H9 (cell line): ENCODE data around the gene SNAI1. TPM values are rescaled to one million over a fixed set of nuclear protein-coding genes. Genes with fewer than 3 reads are reported as not detected.
A peak's percentile ranks its signal among the peaks of the same experiment; 100 is the strongest.

Experiments
- DNase-seq: peaks from one replicate; pipeline ENCODE4 v3.0.0-alpha.2; 2017
- H2AFZ ChIP-seq: one replicate; pipeline ENCODE4 v1.6.1; 2013; ENCODE audit warnings: mild to moderate bottlenecking, low read length, control low read depth, moderate library complexity
- H2AK5ac ChIP-seq: 2 replicates; pipeline ENCODE4 v1.6.1; 2013; ENCODE audit warnings: low read length, control low read depth, mixed read lengths; ENCODE audit not compliant: insufficient read length
- H2BK120ac ChIP-seq: one replicate; pipeline ENCODE4 v1.6.1; 2013; ENCODE audit warnings: low read depth, mild to moderate bottlenecking, low read length, control low read depth, inconsistent platforms; ENCODE audit not compliant: poor library complexity, severe bottlenecking
- H2BK12ac ChIP-seq: 2 replicates; pipeline ENCODE4 v1.6.1; 2013; ENCODE audit warnings: low read length, control low read depth, mixed read lengths, low read depth; ENCODE audit not compliant: insufficient read length
- H2BK15ac ChIP-seq: 2 replicates; pipeline ENCODE4 v1.6.1; 2013; ENCODE audit warnings: low read depth, low read length, control low read depth
- H2BK20ac ChIP-seq: one replicate; pipeline ENCODE4 v1.6.1; 2013; ENCODE audit warnings: low read depth, mild to moderate bottlenecking, low read length, control low read depth, inconsistent platforms; ENCODE audit not compliant: poor library complexity, severe bottlenecking
- H2BK5ac ChIP-seq: 2 replicates; pipeline ENCODE4 v1.6.1; 2013; ENCODE audit warnings: low read length, control low read depth, mixed read lengths; ENCODE audit not compliant: insufficient read length
- H3K14ac ChIP-seq: 2 replicates; pipeline ENCODE4 v1.6.1; 2013; ENCODE audit warnings: low read length, control low read depth; ENCODE audit not compliant: insufficient read depth
- H3K18ac ChIP-seq: 2 replicates; pipeline ENCODE4 v1.6.1; 2013; ENCODE audit warnings: low read depth, mild to moderate bottlenecking, mixed read lengths, low read length, control low read depth; ENCODE audit not compliant: insufficient read length
- H3K23ac ChIP-seq: 2 replicates; pipeline ENCODE4 v1.6.1; 2013; ENCODE audit warnings: low read length, control low read depth, mixed read lengths, low read depth; ENCODE audit not compliant: insufficient read length
- H3K23me2 ChIP-seq: 2 replicates; pipeline ENCODE4 v1.6.1; 2013; ENCODE audit warnings: low read depth, mild to moderate bottlenecking, mixed read lengths, low read length, control low read depth; ENCODE audit not compliant: insufficient read length, poor library complexity, severe bottlenecking
- H3K27ac ChIP-seq: 2 replicates; pipeline ENCODE4 v1.5.1; 2013; ENCODE audit warnings: low read length, control low read depth, mixed read lengths, low read depth; ENCODE audit not compliant: insufficient read length
- H3K27me3 ChIP-seq: 2 replicates; pipeline ENCODE4 v1.6.1; 2013; ENCODE audit warnings: low read length, control low read depth, inconsistent platforms; ENCODE audit not compliant: insufficient read depth
- H3K4ac ChIP-seq: 2 replicates; pipeline ENCODE4 v1.6.1; 2013; ENCODE audit warnings: low read depth, mild to moderate bottlenecking, control low read depth, inconsistent platforms, low read length, moderate library complexity
- H3K4me1 ChIP-seq: 2 replicates; pipeline ENCODE4 v1.6.1; 2013; ENCODE audit warnings: low read length, control low read depth, inconsistent platforms; ENCODE audit not compliant: insufficient read depth
- H3K4me2 ChIP-seq: 2 replicates; pipeline ENCODE4 v1.6.1; 2013; ENCODE audit warnings: low read length, control low read depth, mixed read lengths; ENCODE audit not compliant: insufficient read length, insufficient read depth
- H3K56ac ChIP-seq: 2 replicates; pipeline ENCODE4 v1.6.1; 2013; ENCODE audit warnings: low read depth, mild to moderate bottlenecking, mixed read lengths, low read length, control low read depth; ENCODE audit not compliant: insufficient read length
- H3K79me1 ChIP-seq: 2 replicates; pipeline ENCODE4 v1.6.1; 2013; ENCODE audit warnings: low read depth, mild to moderate bottlenecking, moderate library complexity, low read length, control low read depth, inconsistent platforms; ENCODE audit not compliant: insufficient read depth, poor library complexity, severe bottlenecking
- H3K79me2 ChIP-seq: 2 replicates; pipeline ENCODE4 v1.6.1; 2013; ENCODE audit warnings: low read length, control low read depth, inconsistent platforms; ENCODE audit not compliant: insufficient read depth
- H3K9ac ChIP-seq: 2 replicates; pipeline ENCODE4 v1.6.1; 2013; ENCODE audit warnings: low read length, control low read depth, mixed read lengths; ENCODE audit not compliant: insufficient read length; ENCODE audit errors: extremely low read depth
- H3K9me3 ChIP-seq: one replicate; pipeline ENCODE4 v1.6.1; 2013; ENCODE audit warnings: low read depth, low read length, inconsistent platforms; ENCODE audit not compliant: control insufficient read depth
- H3T11ph ChIP-seq: one replicate; pipeline ENCODE4 v1.6.1; 2013; ENCODE audit warnings: mild to moderate bottlenecking, low read length, control low read depth, inconsistent platforms
- H4K20me1 ChIP-seq: one replicate; pipeline ENCODE4 v1.6.1; 2013; ENCODE audit not compliant: control insufficient read depth, insufficient read length, insufficient read depth
- H4K5ac ChIP-seq: 2 replicates; pipeline ENCODE4 v1.6.1; 2013; ENCODE audit warnings: low read depth, mild to moderate bottlenecking, mixed read lengths, low read length, control low read depth; ENCODE audit not compliant: insufficient read length
- H4K8ac ChIP-seq: replicated peaks from 2 replicates; pipeline ENCODE4 v1.6.1; 2013; ENCODE audit warnings: low read length, control low read depth, mixed read lengths, low read depth; ENCODE audit not compliant: insufficient read length
- H4K91ac ChIP-seq: 2 replicates; pipeline ENCODE4 v1.6.1; 2013; ENCODE audit warnings: low read depth, mild to moderate bottlenecking, moderate library complexity, mixed read lengths, low read length, control low read depth; ENCODE audit not compliant: insufficient read length
- H3K27ac Mint-ChIP-seq, 3 experiments: 2 replicates in 2 of 3; 3 replicates in 1 of 3; pipeline ENCODE4 v1.8.0; 2020 to 2021; ENCODE audit warnings: mixed read lengths in 3 of 3, mild to moderate bottlenecking in 1 of 3, moderate library complexity in 1 of 3
- H3K27me3 Mint-ChIP-seq: 2 replicates; pipeline ENCODE4 v1.8.0; 2021; ENCODE audit warnings: low read depth, mild to moderate bottlenecking, moderate library complexity, mixed read lengths
- H3K36me3 Mint-ChIP-seq, 3 experiments: 2 replicates in 2 of 3; 3 replicates in 1 of 3; pipeline ENCODE4 v1.8.0; 2020 to 2021; ENCODE audit warnings: low read depth in 3 of 3, mixed read lengths in 3 of 3; ENCODE audit not compliant: insufficient read depth in 1 of 3
- H3K4me1 Mint-ChIP-seq, 2 experiments: 2 replicates each; pipeline ENCODE4 v1.8.0; 2020; ENCODE audit warnings: mixed read lengths in 2 of 2
- H3K4me3 Mint-ChIP-seq, 2 experiments: 2 replicates in 1 of 2; 3 replicates in 1 of 2; pipeline ENCODE4 v1.8.0; 2020 to 2021; ENCODE audit warnings: mild to moderate bottlenecking in 2 of 2, mixed read lengths in 2 of 2, moderate library complexity in 1 of 2
- H3K9me3 Mint-ChIP-seq, 2 experiments: 2 replicates in 1 of 2; 3 replicates in 1 of 2; pipeline ENCODE4 v1.8.0; 2020; ENCODE audit warnings: mild to moderate bottlenecking in 2 of 2, mixed read lengths in 2 of 2, moderate library complexity in 1 of 2
- CTCF ChIP-seq: fragments of 200-600 bp; sonication (generic); conservative IDR thresholded peaks from 3 replicates; pipeline ENCODE4 v1.8.0; 2021; ENCODE audit warnings: antibody characterized with exemption, mild to moderate bottlenecking
- WGBS: extraction: QIAGEN DNeasy Blood & Tissue Kit; methylation state at CpG from one replicate; pipeline ENCODE4 v1.1.7; 2013; ENCODE audit warnings: missing lambda C conversion rate, low lambda C conversion rate, mixed read lengths; ENCODE audit not compliant: insufficient read length; ENCODE audit errors: extremely low coverage; 5-methylcytosine and 5-hydroxymethylcytosine counted together
- total RNA-seq: library from RNA; stranded (reverse); gene quantifications from 2 replicates; pipeline ENCODE4 v1.2.1, GENCODE V29; 2021

The SNAI1 gene
- total RNA-seq, 1 experiment from 2014 or later: 7.0 TPM

DNA sequence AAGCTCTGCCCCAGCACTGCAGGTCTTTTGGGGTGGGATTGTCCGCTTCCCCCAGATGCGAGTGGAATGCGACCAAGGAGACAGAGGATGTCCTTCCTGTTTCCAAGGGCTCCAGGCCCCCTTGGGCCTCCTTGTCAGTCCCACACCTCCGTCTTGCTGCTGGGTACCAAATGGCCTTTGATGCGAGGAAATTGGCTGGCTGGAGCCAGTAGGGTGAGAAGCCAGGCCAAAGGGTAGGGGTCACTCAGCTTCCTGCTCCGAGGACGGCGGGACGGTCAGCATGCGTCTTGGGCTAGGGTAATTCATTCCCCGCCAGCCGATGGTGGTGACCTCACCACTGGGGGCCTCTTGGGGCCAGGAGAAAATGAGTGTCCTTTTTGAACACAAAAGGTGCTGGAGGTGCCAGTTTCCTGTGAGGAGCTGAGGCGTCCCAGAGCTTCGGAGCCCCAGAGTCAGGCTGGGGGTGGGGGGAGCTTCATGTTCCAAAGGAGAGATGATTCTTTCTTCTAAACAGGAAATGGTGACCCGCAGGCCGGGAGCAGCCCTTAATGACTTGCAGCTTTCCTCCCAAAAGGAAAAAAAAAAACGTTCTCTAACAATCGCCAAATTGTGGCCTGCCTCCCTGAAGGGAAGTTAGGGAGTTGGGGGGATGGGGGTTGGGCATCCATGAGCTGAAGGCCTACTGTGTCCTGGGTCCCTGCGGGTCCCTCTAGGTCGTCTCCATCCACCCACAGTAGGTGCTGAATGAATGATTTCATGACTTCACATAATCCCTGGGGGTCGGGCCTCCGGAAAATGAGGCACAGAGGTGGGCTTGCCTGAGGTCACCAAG is 6.7 kb downstream of the SNAI1 start:
- Histone ChIP-seq H4K91ac (no peak overlapping the region), H3K9ac (no peak overlapping the region), H3K79me2 (no peaks in the 10 kb centered on the region; the same call in 1 of the 2 replicates), H3K9me3 (no peaks in the 10 kb centered on the region), H3K14ac (0 out of 2 replicates have a peak overlapping the region, but pooled peaks have one; percentile 6), H4K5ac (no peak overlapping the region), H3K4me2 (no peak overlapping the region), H3K18ac (peak overlapping the region; percentile 63), H3K23ac (no peak overlapping the region), H2BK15ac (no peak overlapping the region), H2BK5ac (no peak overlapping the region), H2BK12ac (peak overlapping the region; percentile 3), H4K20me1 (peaks cover 2% of the 10 kb centered on the region), H3K79me1 (no peaks in the 10 kb centered on the region), H3K27ac (no peak overlapping the region), H2AK5ac (no peak overlapping the region), H3K27me3 (no peaks in the 10 kb centered on the region), H3K4me1 (peaks cover 14% of the 10 kb centered on the region), H3K56ac (no peak overlapping the region), H3K4ac (no peak overlapping the region), H2AFZ (no peak overlapping the region), H3T11ph (no peak overlapping the region), H3K23me2 (no peaks in the 10 kb centered on the region), H2BK120ac (no peak overlapping the region), H4K8ac (no peak overlapping the region), H2BK20ac (no peak overlapping the region)
- H3K4me3 Mint-ChIP-seq: peak overlapping the region in 1 of 2 experiments; percentile 43; a peak in 2 of 5 replicates
- H3K27ac Mint-ChIP-seq: peak overlapping the region; percentile 4 to 78 (median 39)
- H3K9me3 Mint-ChIP-seq: no peaks in the 10 kb centered on the region
- no peaks in the 10 kb centered on the region; the same call in 1 of the 2 replicates for H3K27me3 Mint-ChIP-seq
- no peak for TF ChIP-seq CTCF
- DNase-seq: no peak
- no CpG with 5 or more reads among the region's 22 CpGs for WGBS
- peaks cover 59 to 79% of the 10 kb centered on the region in 2 experiments for H3K4me1 Mint-ChIP-seq
- H3K36me3 Mint-ChIP-seq: peaks cover 11 to 28% (median 22%) of the 10 kb centered on the region in 3 experiments; a peak in 6 of 7 replicates
